ENCODE measurements around the gene TMEM125.

TMEM125 gene

GRCh38 chr1:43269627-43270375 lies at the start of gene TMEM125:
TSS of gene TMEM125 (plus strand) at chr1:43269983. CDS start at chr1:43272723, 2,740 bp downstream.
- no peak for DNase-seq

GRCh38 chr1:43220905-43221778 lies 48.6 kb upstream of the TMEM125 start:
- DNase-seq = no peak

GRCh38 chr1:43221797-43222196 lies 48.0 kb upstream of the TMEM125 start:
- no peak for DNase-seq

GRCh38 chr1:43222879-43223278 lies 46.9 kb upstream of the TMEM125 start:
- no peak for DNase-seq

- no peak for DNase-seq
Measured at GRCh38 chr1:43225168-43225567, 44.6 kb upstream of the TMEM125 start.

GRCh38 chr1:43227143-43227764 lies 42.5 kb upstream of the TMEM125 start:
- peak; percentile 34 to 48 for DNase-seq

GRCh38 chr1:43229826-43230780 lies 39.7 kb upstream of the TMEM125 start:
- no peak for DNase-seq

GRCh38 chr1:43232074-43232473 lies 37.7 kb upstream of the TMEM125 start:
- no peak for DNase-seq

GRCh38 chr1:43232482-43232881 lies 37.3 kb upstream of the TMEM125 start:
- no peak for DNase-seq

- DNase-seq = no peak
Measured at GRCh38 chr1:43233631-43234030, 36.2 kb upstream of the TMEM125 start.

GRCh38 chr1:43234267-43234666 lies 35.5 kb upstream of the TMEM125 start:
- no peak for DNase-seq

GRCh38 chr1:43235040-43235439 lies 34.7 kb upstream of the TMEM125 start:
- DNase-seq = no peak

- DNase-seq = no peak
Measured at GRCh38 chr1:43235451-43236121, 34.2 kb upstream of the TMEM125 start.

GRCh38 chr1:43237121-43237520 lies 32.7 kb upstream of the TMEM125 start:
- DNase-seq = no peak

GRCh38 chr1:43238085-43238484 lies 31.7 kb upstream of the TMEM125 start:
- DNase-seq = no peak

- no peak for DNase-seq
Measured at GRCh38 chr1:43238991-43239469, 30.8 kb upstream of the TMEM125 start.

- DNase-seq = no peak
Measured at GRCh38 chr1:43239484-43239883, 30.3 kb upstream of the TMEM125 start.

- DNase-seq = peak in 1 of 2 experiments; percentile 2
Measured at GRCh38 chr1:43241413-43241836, 28.4 kb upstream of the TMEM125 start.

- DNase-seq = no peak
Measured at GRCh38 chr1:43243299-43243698, 26.5 kb upstream of the TMEM125 start.

- no peak for DNase-seq
Measured at GRCh38 chr1:43246466-43247213, 23.1 kb upstream of the TMEM125 start.
